ENCODE data around the gene FBXO10.

DNA sequence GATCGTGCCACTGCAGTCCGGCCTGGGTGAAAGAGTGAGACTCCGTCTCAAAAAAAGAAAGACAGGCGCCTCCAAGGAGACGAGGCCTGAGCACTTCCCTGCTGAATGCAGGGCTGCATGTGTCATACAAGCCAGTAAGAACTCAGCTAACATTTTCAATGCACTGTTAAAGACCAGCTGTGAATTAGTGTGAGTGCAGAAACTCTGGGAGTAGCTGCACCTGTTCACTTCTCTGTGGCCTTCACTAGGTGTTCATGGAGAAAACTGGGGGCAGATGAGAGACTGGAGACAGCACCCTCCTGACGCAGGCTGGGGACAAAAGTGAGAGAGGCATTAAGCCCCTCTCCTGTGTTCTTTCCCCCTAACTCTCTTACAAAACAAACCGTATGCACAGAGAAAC, 41.8 kb downstream of the FBXO10 start:
- TF ChIP-seq POLR2A (IDR thresholded peaks at IDR 0.05; ENCODE audit: low read depth, low read length) (no peak), BHLHE40 (IDR thresholded peaks at IDR 0.05; ENCODE audit: low read depth, low read length) (no peak), FOS (IDR thresholded peaks at IDR 0.05; ENCODE audit: low read depth, low read length) (no peak)
- TF ChIP-seq, protein P1, sequence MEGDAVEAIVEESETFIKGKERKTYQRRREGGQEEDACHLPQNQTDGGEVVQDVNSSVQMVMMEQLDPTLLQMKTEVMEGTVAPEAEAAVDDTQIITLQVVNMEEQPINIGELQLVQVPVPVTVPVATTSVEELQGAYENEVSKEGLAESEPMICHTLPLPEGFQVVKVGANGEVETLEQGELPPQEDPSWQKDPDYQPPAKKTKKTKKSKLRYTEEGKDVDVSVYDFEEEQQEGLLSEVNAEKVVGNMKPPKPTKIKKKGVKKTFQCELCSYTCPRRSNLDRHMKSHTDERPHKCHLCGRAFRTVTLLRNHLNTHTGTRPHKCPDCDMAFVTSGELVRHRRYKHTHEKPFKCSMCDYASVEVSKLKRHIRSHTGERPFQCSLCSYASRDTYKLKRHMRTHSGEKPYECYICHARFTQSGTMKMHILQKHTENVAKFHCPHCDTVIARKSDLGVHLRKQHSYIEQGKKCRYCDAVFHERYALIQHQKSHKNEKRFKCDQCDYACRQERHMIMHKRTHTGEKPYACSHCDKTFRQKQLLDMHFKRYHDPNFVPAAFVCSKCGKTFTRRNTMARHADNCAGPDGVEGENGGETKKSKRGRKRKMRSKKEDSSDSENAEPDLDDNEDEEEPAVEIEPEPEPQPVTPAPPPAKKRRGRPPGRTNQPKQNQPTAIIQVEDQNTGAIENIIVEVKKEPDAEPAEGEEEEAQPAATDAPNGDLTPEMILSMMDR (conservative IDR thresholded peaks at IDR 0.05; ENCODE audit: low read depth, low read length): no peak

Measured in IMR-90 (cell line).